AG10803 (cell line): Measurements from ENCODE around the gene SIGLEC1.

Experiments used
- DNase-seq: peaks from one replicate; pipeline ENCODE4 v3.0.0; 2010; ENCODE audit warnings: low read depth
- H3K4me3 ChIP-seq: 2 replicates; pipeline ENCODE4 v1.5.1; 2011; ENCODE audit warnings: mild to moderate bottlenecking, low read length, control low read depth
- TF ChIP-seq, protein P1 (sequence below): conservative IDR thresholded peaks from 2 replicates; pipeline ENCODE4 v1.5.1; 2011; ENCODE audit warnings: mild to moderate bottlenecking, low read length, control low read depth, inconsistent platforms

SIGLEC1 gene

DNA sequence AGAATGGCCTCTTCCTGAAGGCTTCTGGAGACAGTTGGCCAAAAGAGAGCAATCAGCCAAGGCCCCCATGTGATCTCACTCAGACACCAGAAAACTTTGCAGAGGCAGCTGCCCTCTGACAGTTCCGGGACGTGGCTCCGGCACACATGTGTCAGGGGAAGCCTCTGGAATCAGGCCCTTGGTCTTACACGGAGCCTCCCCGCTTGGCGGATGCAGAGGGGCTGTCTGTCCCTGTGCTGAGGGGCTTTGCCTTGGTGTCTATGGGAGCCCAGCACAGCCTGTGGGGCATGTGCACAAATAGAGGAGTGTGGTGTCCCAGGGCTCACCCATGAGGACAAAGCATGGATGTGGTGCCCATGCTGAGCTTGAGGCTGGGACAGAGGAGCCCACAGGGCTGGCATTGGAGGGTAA, 13.8 kb downstream of the SIGLEC1 start:
- no peak for DNase-seq
- H3K4me3 ChIP-seq = no peak overlapping the region
- TF ChIP-seq, protein P1, sequence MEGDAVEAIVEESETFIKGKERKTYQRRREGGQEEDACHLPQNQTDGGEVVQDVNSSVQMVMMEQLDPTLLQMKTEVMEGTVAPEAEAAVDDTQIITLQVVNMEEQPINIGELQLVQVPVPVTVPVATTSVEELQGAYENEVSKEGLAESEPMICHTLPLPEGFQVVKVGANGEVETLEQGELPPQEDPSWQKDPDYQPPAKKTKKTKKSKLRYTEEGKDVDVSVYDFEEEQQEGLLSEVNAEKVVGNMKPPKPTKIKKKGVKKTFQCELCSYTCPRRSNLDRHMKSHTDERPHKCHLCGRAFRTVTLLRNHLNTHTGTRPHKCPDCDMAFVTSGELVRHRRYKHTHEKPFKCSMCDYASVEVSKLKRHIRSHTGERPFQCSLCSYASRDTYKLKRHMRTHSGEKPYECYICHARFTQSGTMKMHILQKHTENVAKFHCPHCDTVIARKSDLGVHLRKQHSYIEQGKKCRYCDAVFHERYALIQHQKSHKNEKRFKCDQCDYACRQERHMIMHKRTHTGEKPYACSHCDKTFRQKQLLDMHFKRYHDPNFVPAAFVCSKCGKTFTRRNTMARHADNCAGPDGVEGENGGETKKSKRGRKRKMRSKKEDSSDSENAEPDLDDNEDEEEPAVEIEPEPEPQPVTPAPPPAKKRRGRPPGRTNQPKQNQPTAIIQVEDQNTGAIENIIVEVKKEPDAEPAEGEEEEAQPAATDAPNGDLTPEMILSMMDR = no peak

DNA sequence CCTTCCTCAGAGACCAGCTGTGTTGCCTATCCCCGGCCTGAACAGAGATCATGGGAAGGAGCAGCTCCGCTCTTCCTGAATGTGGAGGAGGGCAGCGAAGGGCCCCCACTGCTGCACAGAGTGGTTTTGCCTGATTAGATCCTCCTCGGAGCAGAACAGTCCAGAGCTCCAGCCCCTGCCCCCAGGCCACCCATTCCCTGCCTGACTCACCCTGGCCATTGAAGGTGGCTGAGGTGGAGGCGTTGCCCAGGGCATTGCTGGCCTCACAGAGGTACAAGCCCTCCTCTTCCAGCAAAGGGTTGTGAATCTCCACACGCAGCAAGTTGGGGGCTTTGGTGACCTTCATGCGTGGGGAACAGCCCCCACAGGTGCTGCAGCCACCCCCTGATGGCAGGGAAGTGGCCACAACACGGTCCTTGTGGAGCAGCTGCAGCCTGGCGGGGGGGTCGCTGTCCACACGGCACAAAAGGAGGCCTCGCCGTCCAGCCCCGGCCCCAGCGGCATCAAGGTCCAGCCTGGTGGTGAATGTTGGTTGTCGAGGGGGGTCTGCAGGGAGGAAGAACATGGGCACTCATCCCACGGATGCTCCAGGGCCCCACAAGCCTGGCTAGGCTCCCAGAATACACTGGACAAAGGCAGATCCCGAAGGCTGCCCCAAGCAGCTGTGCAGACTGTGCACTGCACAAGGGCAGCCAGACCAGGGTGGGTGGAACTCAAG, 14.7 kb downstream of the SIGLEC1 start:
- TF ChIP-seq, protein P1 = no peak
- DNase-seq = no peak
- H3K4me3 ChIP-seq = no peak overlapping the region

DNA sequence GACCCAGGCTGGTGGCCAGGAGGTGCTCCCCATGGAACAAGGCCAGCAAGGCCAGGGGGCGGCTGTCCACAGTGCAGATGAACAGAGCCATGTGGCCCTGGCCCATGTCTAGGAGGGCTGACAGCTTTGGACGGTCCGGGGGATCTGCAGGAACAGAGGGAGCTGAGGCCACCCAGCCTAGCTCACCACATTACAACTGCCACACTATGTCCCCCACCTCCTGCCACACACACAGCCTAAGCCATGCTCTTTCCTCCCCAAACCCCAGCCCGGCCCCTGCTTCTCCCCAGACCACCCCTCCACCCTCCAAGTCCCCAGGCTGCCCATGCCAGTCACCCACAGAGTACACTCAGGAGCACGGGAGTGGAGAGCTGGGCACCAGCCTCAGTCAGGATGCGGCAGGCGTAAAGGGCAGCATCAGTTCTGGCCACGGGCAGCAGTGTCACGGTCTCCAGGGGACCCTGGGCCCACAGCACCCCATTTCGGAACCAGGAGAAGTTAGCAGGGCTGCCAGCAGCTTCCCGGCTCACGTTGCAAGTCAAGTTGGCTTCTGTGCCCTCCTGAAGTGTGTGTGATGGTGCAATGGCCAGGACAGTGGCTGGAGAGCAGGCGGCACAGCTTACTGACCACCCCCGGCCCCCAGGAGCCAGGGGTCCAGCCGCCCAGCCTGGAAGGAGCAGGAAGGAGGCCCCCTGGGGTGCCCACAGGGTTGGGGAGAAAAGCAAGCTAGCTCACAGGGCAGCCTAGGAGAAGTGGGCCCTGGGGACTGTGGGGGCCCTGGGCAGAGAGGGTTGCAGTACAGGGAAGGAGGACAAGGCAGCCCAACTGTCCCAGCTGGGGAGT, 15.4 kb downstream of the SIGLEC1 start:
- no peak for DNase-seq
- H3K4me3 ChIP-seq = no peak overlapping the region
- TF ChIP-seq, protein P1 = no peak

DNA sequence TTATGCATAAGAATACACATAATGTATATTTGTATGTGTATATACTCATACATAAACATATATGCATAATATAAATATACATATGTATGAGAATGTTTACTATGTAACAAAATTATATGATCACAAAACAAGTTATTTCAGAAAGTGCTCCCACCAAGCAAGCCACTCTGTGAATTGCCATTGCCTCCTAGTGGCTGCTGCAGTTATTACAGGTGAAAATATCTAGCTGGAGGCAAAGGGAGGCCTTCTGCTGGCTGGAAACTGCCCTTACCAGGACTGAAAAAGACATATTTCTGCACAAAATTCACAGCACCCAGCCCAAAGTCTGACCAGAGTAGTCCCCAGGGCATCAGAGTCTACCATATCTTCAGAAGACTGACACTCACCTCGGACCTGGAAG, 16.2 kb downstream of the SIGLEC1 start:
- TF ChIP-seq, protein P1 = peak; percentile 56
- H3K4me3 ChIP-seq = no peak overlapping the region
- DNase-seq = no peak

DNA sequence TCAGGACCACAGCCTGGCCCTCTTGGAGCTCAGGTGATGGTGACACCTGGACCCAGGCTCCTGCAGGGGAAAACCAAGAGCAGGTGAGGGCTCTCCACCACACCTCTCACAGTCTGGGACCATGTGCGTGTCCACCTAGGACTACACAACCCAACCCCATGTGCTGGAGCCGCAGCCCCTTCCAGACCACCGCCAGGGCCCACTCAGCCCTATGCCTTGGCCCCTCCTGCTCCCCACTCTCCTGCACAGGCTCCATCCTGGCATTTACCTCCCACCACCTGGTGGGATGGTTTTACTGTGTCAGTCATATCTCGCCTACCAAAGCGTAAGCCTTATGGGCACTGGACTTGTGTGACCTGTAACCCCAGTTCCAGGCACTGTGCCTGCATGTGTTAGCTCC, 17.5 kb downstream of the SIGLEC1 start:
- no peak for DNase-seq
- no peak overlapping the region for H3K4me3 ChIP-seq
- TF ChIP-seq, protein P1 = no peak

DNA sequence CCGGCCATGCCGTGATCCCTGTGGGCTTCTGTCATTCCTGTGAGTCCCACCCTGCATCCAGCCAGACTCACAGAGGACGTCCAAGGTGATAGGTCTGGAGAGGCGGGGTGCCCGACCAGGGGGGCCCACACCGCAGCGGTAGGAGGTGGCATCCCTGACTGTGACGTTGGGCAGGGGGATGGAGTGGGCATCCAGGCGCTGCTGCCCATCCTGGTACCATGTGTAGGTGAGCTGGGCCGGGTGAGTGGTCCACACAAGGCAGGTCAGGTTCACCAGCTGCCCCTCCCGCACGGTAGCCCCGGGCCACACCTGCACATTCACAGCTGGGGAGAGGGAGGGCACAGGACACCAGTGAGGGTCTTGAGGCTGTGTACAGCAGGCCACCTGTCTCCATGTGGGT, 19.0 kb downstream of the SIGLEC1 start:
- TF ChIP-seq, protein P1 = no peak
- no peak for DNase-seq
- no peak overlapping the region for H3K4me3 ChIP-seq
